Right ventricle myocardium superior (tissue), 1 donor: ENCODE measurements around the gene TRIOBP. TPM values are rescaled to one million over a fixed set of nuclear protein-coding genes. Genes with fewer than 3 reads are reported as not detected.

ENCODE experiments used
- ATAC-seq: fragments of 200-7000 bp; cut with Tn5 transposase; one replicate; pipeline ENCODE4 v1.9.1; 2020; ENCODE audit warnings: mild to moderate bottlenecking; ENCODE audit not compliant: poor library complexity
- DNase-seq: peaks from one replicate; pipeline ENCODE4 v3.0.0-alpha.2; 2020
- intact Hi-C: fragments of 100-400 bp; cut with DNase I; formaldehyde crosslinking; loops from one replicate; pipeline ENCODE4 v1.11.2; 2022
- total RNA-seq: library from RNA; stranded (reverse); fragmentation: NEBNext Ultra II Directional; extraction: Animal tissue kit (Norgen Biotek cat#: 25700); gene quantifications from one replicate; pipeline ENCODE4 v1.2.1, GENCODE V29; 2021
- donor health status: DM: no; HTN: yes; CAD: no; lungs with severe emphysema.

TRIOBP gene
- total RNA-seq, 1 donor from 2014 or later, result 78.6 TPM

GRCh38 chr22:37662039-37662438 is 34.8 kb upstream of the TRIOBP start:
- intact Hi-C loops, result no loop called here
- ATAC-seq, result no peak
- DNase-seq, result no peak

GRCh38 chr22:37663521-37664140 is 33.2 kb upstream of the TRIOBP start:
- DNase-seq (no peak), ATAC-seq (no peak)
- intact Hi-C loops, result no loop called here

- intact Hi-C loops, result no loop called here
- ATAC-seq (no peak), DNase-seq (no peak)
Observed at GRCh38 chr22:37664249-37665101, 32.4 kb upstream of the TRIOBP start.

GRCh38 chr22:37665487-37665886 is 31.4 kb upstream of the TRIOBP start:
- intact Hi-C loops, result no loop called here
- no peak for ATAC-seq
- DNase-seq, result no peak

- DNase-seq, result no peak
- ATAC-seq, result no peak
- intact Hi-C loops, result no loop called here
Observed at GRCh38 chr22:37669586-37669985, 27.3 kb upstream of the TRIOBP start.

- ATAC-seq (no peak), DNase-seq (no peak)
- intact Hi-C loops, result no loop called here
Observed at GRCh38 chr22:37672206-37672919, 24.5 kb upstream of the TRIOBP start.

- intact Hi-C loops, result no loop called here
- ATAC-seq, result no peak
- no peak for DNase-seq
Observed at GRCh38 chr22:37672920-37673455, 23.9 kb upstream of the TRIOBP start.

GRCh38 chr22:37674248-37674647 is 22.6 kb upstream of the TRIOBP start:
- intact Hi-C loops, result no loop called here
- no peak for DNase-seq
- no peak for ATAC-seq

- intact Hi-C loops, result no loop called here
- DNase-seq (peak; percentile 99), ATAC-seq (peak; percentile 88)
Observed at GRCh38 chr22:37674951-37675929, 21.6 kb upstream of the TRIOBP start, which contains the start of gene LGALS1. Gene LGALS1 (plus strand): TSS chr22:37675636. CDS start chr22:37675703, 67 bp downstream.

- intact Hi-C loops, result no loop called here
- DNase-seq, result peak; percentile 77
- peak; percentile 54 for ATAC-seq
Observed at GRCh38 chr22:37675930-37676735, 20.7 kb upstream of the TRIOBP start.

- ATAC-seq (peak; percentile 22), DNase-seq (peak; percentile 87)
- intact Hi-C loops, result no loop called here
Observed at GRCh38 chr22:37676736-37677492, 19.9 kb upstream of the TRIOBP start.

- no peak for DNase-seq
- no peak for ATAC-seq
- intact Hi-C loops, result no loop called here
Observed at GRCh38 chr22:37677493-37677974, 19.3 kb upstream of the TRIOBP start.

- no peak for DNase-seq
- no peak for ATAC-seq
- intact Hi-C loops, result no loop called here
Observed at GRCh38 chr22:37678372-37678771, 18.5 kb upstream of the TRIOBP start.

- ATAC-seq (no peak), DNase-seq (no peak)
- intact Hi-C loops, result no loop called here
Observed at GRCh38 chr22:37679670-37680069, 17.2 kb upstream of the TRIOBP start.

GRCh38 chr22:37680191-37680851 is 16.5 kb upstream of the TRIOBP start:
- no peak for ATAC-seq
- intact Hi-C loops, result no loop called here
- DNase-seq, result no peak

GRCh38 chr22:37681001-37681424 is 15.8 kb upstream of the TRIOBP start:
- intact Hi-C loops, result no loop called here
- ATAC-seq, result no peak
- no peak for DNase-seq
